DOHH2 (cell line): ENCODE measurements around the gene EIF3K.

ENCODE experiments used
- H3F3A ChIP-seq: fragments of 200-600 bp; sonication (generic), shearing (Covaris generic); 2 replicates; pipeline ENCODE4 v1.6.0; 2016; ENCODE audit warnings: antibody characterized with exemption, mild to moderate bottlenecking; ENCODE audit not compliant: control insufficient read depth, insufficient read depth
- H3K27ac ChIP-seq: fragments of 200-600 bp; sonication (generic); 2 replicates; pipeline ENCODE4 v1.5.1; 2014; ENCODE audit warnings: low read depth, mild to moderate bottlenecking, low read length, moderate library complexity
- H3K27me3 ChIP-seq: fragments of 200-600 bp; sonication (generic); 2 replicates; pipeline ENCODE4 v1.6.1; 2014; ENCODE audit warnings: mild to moderate bottlenecking, low read length, mixed read lengths; ENCODE audit not compliant: control insufficient read depth
- H3K36me3 ChIP-seq: fragments of 200-600 bp; sonication (generic); 2 replicates; pipeline ENCODE4 v1.6.1; 2014; ENCODE audit warnings: mild to moderate bottlenecking, low read length, moderate library complexity, mixed read lengths; ENCODE audit not compliant: control insufficient read depth
- H3K4me1 ChIP-seq: fragments of 200-600 bp; sonication (generic); 2 replicates; pipeline ENCODE4 v1.6.1; 2014; ENCODE audit warnings: mild to moderate bottlenecking, low read length, mixed read lengths; ENCODE audit not compliant: control insufficient read depth
- H3K4me2 ChIP-seq: fragments of 200-600 bp; sonication (generic); 2 replicates; pipeline ENCODE4 v1.6.0; 2014; ENCODE audit warnings: mild to moderate bottlenecking, low read length, moderate library complexity
- H3K4me3 ChIP-seq: fragments of 200-600 bp; sonication (generic); 2 replicates; pipeline ENCODE4 v1.5.1; 2014; ENCODE audit warnings: mild to moderate bottlenecking, low read length, mixed read lengths
- H3K79me2 ChIP-seq: fragments of 200-600 bp; sonication (generic); 2 replicates; pipeline ENCODE4 v1.6.1; 2014; ENCODE audit warnings: mild to moderate bottlenecking, low read length, mixed read lengths; ENCODE audit not compliant: control insufficient read depth
- H3K9me2 ChIP-seq: fragments of 200-600 bp; sonication (generic); replicated peaks from 2 replicates; pipeline ENCODE4 v1.6.1; 2014; ENCODE audit warnings: mild to moderate bottlenecking, low read length, mixed read lengths; ENCODE audit not compliant: control insufficient read depth
- H3K9me3 ChIP-seq: fragments of 200-600 bp; sonication (generic); 2 replicates; pipeline ENCODE4 v1.6.1; 2014; ENCODE audit warnings: antibody characterized with exemption, low read length, mixed read lengths; ENCODE audit not compliant: control insufficient read depth, insufficient read depth
- H4K20me1 ChIP-seq: fragments of 200-600 bp; sonication (generic); 2 replicates; pipeline ENCODE4 v1.6.0; 2014; ENCODE audit warnings: low read depth, mild to moderate bottlenecking, antibody characterized with exemption, low read length, moderate library complexity; ENCODE audit not compliant: control insufficient read depth, insufficient read depth
- CTCF ChIP-seq: fragments of 200-600 bp; sonication (generic); IDR thresholded peaks from one replicate; pipeline ENCODE4 v1.5.1; 2014; ENCODE audit warnings: antibody characterized with exemption, mild to moderate bottlenecking, low read depth, low read length; ENCODE audit not compliant: poor library complexity, severe bottlenecking
- EZH2phosphoT487 ChIP-seq: fragments of 200-600 bp; sonication (generic); IDR thresholded peaks from 2 replicates; pipeline ENCODE4 v1.6.1; 2017; ENCODE audit warnings: borderline replicate concordance, mild to moderate bottlenecking, antibody characterized with exemption, low read length, moderate library complexity, mixed read lengths

Gene EIF3K

GRCh38 chr19:38662537-38663155, 43.7 kb downstream of the EIF3K start:
- peaks cover 6% of the 10 kb centered on the region; the same call in 1 of the 2 replicates for H3F3A ChIP-seq
- TF ChIP-seq EZH2phosphoT487 (no peak), CTCF (no peak)
- no peaks in the 10 kb centered on the region for H3K9me3 ChIP-seq
- H3K79me2 ChIP-seq: peaks cover 97% of the 10 kb centered on the region
- H4K20me1 ChIP-seq: peaks cover 31% of the 10 kb centered on the region
- H3K4me3 ChIP-seq: no peak overlapping the region
- H3K4me1 ChIP-seq: peaks cover 48% of the 10 kb centered on the region
- H3K27me3 ChIP-seq: no peaks in the 10 kb centered on the region
- H3K27ac ChIP-seq: no peak overlapping the region
- H3K9me2 ChIP-seq: no peaks in the 10 kb centered on the region
- peaks cover 14% of the 10 kb centered on the region for H3K36me3 ChIP-seq
- no peak overlapping the region for H3K4me2 ChIP-seq

- Histone ChIP-seq H3F3A (peaks cover 6% of the 10 kb centered on the region; the same call in 1 of the 2 replicates), H3K79me2 (peaks cover 97% of the 10 kb centered on the region), H3K36me3 (peaks cover 13% of the 10 kb centered on the region), H3K27me3 (no peaks in the 10 kb centered on the region), H3K4me2 (no peak overlapping the region), H3K9me2 (no peaks in the 10 kb centered on the region), H3K9me3 (no peaks in the 10 kb centered on the region), H3K4me1 (peaks cover 54% of the 10 kb centered on the region), H4K20me1 (peaks cover 31% of the 10 kb centered on the region), H3K27ac (no peak overlapping the region), H3K4me3 (no peak overlapping the region)
- TF ChIP-seq EZH2phosphoT487 (no peak), CTCF (no peak)
Measured at GRCh38 chr19:38663156-38663651, 44.2 kb downstream of the EIF3K start.

GRCh38 chr19:38663957-38664502, 45.0 kb downstream of the EIF3K start:
- H3K9me3 ChIP-seq: no peaks in the 10 kb centered on the region
- peaks cover 14% of the 10 kb centered on the region for H3K36me3 ChIP-seq
- H3K4me1 ChIP-seq: peaks cover 61% of the 10 kb centered on the region
- peaks cover 97% of the 10 kb centered on the region for H3K79me2 ChIP-seq
- H3K9me2 ChIP-seq: no peaks in the 10 kb centered on the region
- peaks cover 6% of the 10 kb centered on the region; the same call in 1 of the 2 replicates for H3F3A ChIP-seq
- H3K27me3 ChIP-seq: no peaks in the 10 kb centered on the region
- TF ChIP-seq CTCF (no peak), EZH2phosphoT487 (no peak)
- H4K20me1 ChIP-seq: peaks cover 27% of the 10 kb centered on the region
- H3K4me3 ChIP-seq: peak overlapping the region; percentile 16; the same call in 1 of the 2 replicates
- H3K27ac ChIP-seq: no peak overlapping the region; the same call in 1 of the 2 replicates
- H3K4me2 ChIP-seq: peak overlapping the region; percentile 86
